B cell (primary cell): Measurements from ENCODE around the gene ABCD3. TPM values are rescaled to one million over a fixed set of nuclear protein-coding genes. Genes with fewer than 3 reads are reported as not detected.

Experiments used
- ATAC-seq: fragments of 200-7000 bp; cut with Tn5 transposase; one replicate; pipeline ENCODE4 v1.10.0; 2021; ENCODE audit warnings: low read depth, mild to moderate bottlenecking, moderate number of reproducible peaks, moderate library complexity
- CTCF ChIA-PET: fragments of 350-600 bp; sonication (Branson Sonifier 250); formaldehyde crosslinking; loops from one replicate; lab custom pipeline; 2021; ENCODE audit warnings: antibody characterized with exemption, inconsistent platforms; lab: Charles Lee
- POLR2A ChIA-PET: fragments of 350-600 bp; sonication (Branson Sonifier 250); formaldehyde crosslinking; loops from one replicate; lab custom pipeline; 2021; ENCODE audit warnings: antibody characterized with exemption; lab: Charles Lee
- DNase-seq: peaks from one replicate; pipeline ENCODE4 v3.0.0; 2013
- H2AFZ ChIP-seq: 2 replicates; pipeline ENCODE4 v1.6.1; 2012; ENCODE audit warnings: mild to moderate bottlenecking, low read depth, low read length; ENCODE audit not compliant: insufficient read depth, poor library complexity, severe bottlenecking
- H3K27ac ChIP-seq, 2 donors: 1 replicate in 1 of 2; 2 replicates in 1 of 2; pipeline ENCODE4 v1.5.1; 2012 to 2013; ENCODE audit warnings: low read length in 2 of 2, mild to moderate bottlenecking in 2 of 2, moderate library complexity in 1 of 2
- H3K27me3 ChIP-seq, 4 experiments: fragments of 200-600 bp in 1 of 4; sonication (generic) in 1 of 4; replicated peaks in 1 of 4; 1 replicate in 2 of 4; 2 replicates in 2 of 4; pipeline versions ENCODE4 v1.6.1 to v1.7.0; 2013 to 2016; ENCODE audit warnings: low read length in 3 of 4, mild to moderate bottlenecking in 2 of 4, mixed read lengths in 1 of 4, moderate library complexity in 1 of 4; ENCODE audit not compliant: insufficient read depth in 4 of 4, control insufficient read depth in 3 of 4; ENCODE audit errors: control extremely low read depth in 1 of 4
- H3K36me3 ChIP-seq, 2 experiments: replicated peaks in 1 of 2; 1 replicate in 1 of 2; 2 replicates in 1 of 2; pipeline versions ENCODE4 v1.6.1 to v1.7.1; 2013; ENCODE audit warnings: low read length in 1 of 2; ENCODE audit not compliant: insufficient read depth in 2 of 2, control insufficient read depth in 1 of 2; ENCODE audit errors: control extremely low read depth in 1 of 2, extremely low read depth in 1 of 2
- H3K4me1 ChIP-seq, 2 donors: fragments of 200-600 bp in 1 of 2; sonication (generic) in 1 of 2; 1 replicate in 1 of 2; 2 replicates in 1 of 2; pipeline versions ENCODE4 v1.5.1 to v1.6.1; 2013 to 2017; ENCODE audit warnings: low read length in 2 of 2; ENCODE audit not compliant: control insufficient read depth in 2 of 2, insufficient read depth in 2 of 2
- H3K4me2 ChIP-seq: replicated peaks from 2 replicates; pipeline ENCODE3; 2012; ENCODE audit warnings: mild to moderate bottlenecking, low read depth, low read length; ENCODE audit not compliant: poor library complexity, severe bottlenecking
- H3K4me3 ChIP-seq, 5 experiments: fragments of 200-600 bp in 1 of 5; sonication (generic) in 1 of 5; 1 replicate in 3 of 5; 2 replicates in 2 of 5; pipeline versions ENCODE4 v1.5.1 to v1.7.0; 2011 to 2016; ENCODE audit warnings: low read length in 4 of 5, mild to moderate bottlenecking in 4 of 5, low read depth in 2 of 5, control low read depth in 1 of 5, moderate library complexity in 1 of 5; ENCODE audit not compliant: insufficient read depth in 1 of 5; ENCODE audit errors: control extremely low read depth in 1 of 5, extremely low read depth in 1 of 5
- H3K79me2 ChIP-seq: fragments of 200-600 bp; sonication (generic); one replicate; pipeline ENCODE4 v1.6.0; 2016; ENCODE audit warnings: low read length; ENCODE audit not compliant: control insufficient read depth, insufficient read depth
- H3K9ac ChIP-seq: fragments of 200-600 bp; sonication (generic); 2 replicates; pipeline ENCODE4 v1.6.1; 2017; ENCODE audit warnings: mild to moderate bottlenecking, low read length, moderate library complexity
- H3K9me3 ChIP-seq, 3 donors: one replicate each; pipeline versions ENCODE4 v1.6.1 to v1.7.1; 2013; ENCODE audit warnings: low read length in 2 of 3; ENCODE audit not compliant: control insufficient read depth in 2 of 3, insufficient read depth in 1 of 3; ENCODE audit errors: control extremely low read depth in 1 of 3
- H4K20me1 ChIP-seq: 2 replicates; pipeline ENCODE4 v1.6.0; 2012; ENCODE audit warnings: mild to moderate bottlenecking, low read length; ENCODE audit not compliant: insufficient read depth, control insufficient read depth, poor library complexity, severe bottlenecking
- H3K27ac Mint-ChIP-seq: one replicate; pipeline ENCODE4 v1.8.0; 2021; ENCODE audit warnings: mixed read lengths
- H3K27me3 Mint-ChIP-seq: one replicate; pipeline ENCODE4 v1.8.0; 2021; ENCODE audit warnings: mixed read lengths
- H3K4me1 Mint-ChIP-seq: one replicate; pipeline ENCODE4 v1.8.0; 2021; ENCODE audit warnings: mixed read lengths
- H3K4me3 Mint-ChIP-seq: one replicate; pipeline ENCODE4 v1.8.0; 2021; ENCODE audit warnings: mixed read lengths
- H3K9me3 Mint-ChIP-seq: one replicate; pipeline ENCODE4 v1.8.0; 2022; ENCODE audit warnings: mixed read lengths; ENCODE audit not compliant: insufficient read depth
- CTCF ChIP-seq: fragments of 200-600 bp; IDR thresholded peaks from one replicate; pipeline ENCODE4 v1.8.0; 2022; ENCODE audit warnings: antibody characterized with exemption, mild to moderate bottlenecking
- EZH2 ChIP-seq: IDR thresholded peaks from 2 replicates; pipeline ENCODE4 v1.6.1; 2012; ENCODE audit warnings: borderline replicate concordance, low read depth, mild to moderate bottlenecking, moderate library complexity, low read length; ENCODE audit not compliant: insufficient read depth, poor library complexity, severe bottlenecking
- WGBS: methylation state at CpG from one replicate; pipeline ENCODE4 v1.1.5; 2013; ENCODE audit warnings: missing lambda C conversion rate; ENCODE audit not compliant: insufficient coverage; 5-methylcytosine and 5-hydroxymethylcytosine counted together
- intact Hi-C: fragments of 100-400 bp; cut with micrococcal nuclease; formaldehyde crosslinking; loops from one replicate; pipeline ENCODE4 v1.10.0; 2022
- polyA plus RNA-seq: library from polyadenylated mRNA; depleted of rRNA; stranded (reverse); fragments of >200 nt; gene quantifications from 2 replicates; pipeline ENCODE4 v1.2.3, GENCODE V29; 2012
- total RNA-seq, 2 donors: library from RNA; stranded (reverse); fragments of 120-200 nt in 1 of 2; gene quantifications; 1 replicate in 1 of 2; 2 replicates in 1 of 2; pipeline versions ENCODE4 v1.2.3 to v1.2.4, GENCODE V29; 2013 to 2022

Gene ABCD3
- total and polyA plus RNA-seq, 2 donors (not counting 1 experiment from before 2014, with no cell fraction given) = 4.0 to 19.4 TPM

GRCh38 chr1:94553323-94553730 lies 135.1 kb downstream of the ABCD3 start:
- H3K27me3 Mint-ChIP-seq = peaks cover 11% of the 10 kb centered on the region
- no peaks in the 10 kb centered on the region for H3K4me1 Mint-ChIP-seq
- POLR2A ChIA-PET = no interaction called here
- no peak overlapping the region for H3K27ac Mint-ChIP-seq
- no peaks in the 10 kb centered on the region for H3K36me3 ChIP-seq
- no peak overlapping the region for H3K4me2 ChIP-seq
- H3K27ac ChIP-seq = no peak overlapping the region
- H3K79me2 ChIP-seq = no peaks in the 10 kb centered on the region
- TF ChIP-seq EZH2 (no peak), CTCF (no peak)
- H3K4me1 ChIP-seq = no peaks in the 10 kb centered on the region
- H3K27me3 ChIP-seq = peaks cover 0 to 3% (median 0%) of the 10 kb centered on the region in 4 experiments
- ATAC-seq (no peak), DNase-seq (no peak)
- H3K9ac ChIP-seq = no peak overlapping the region
- intact Hi-C loops = no loop called here
- H3K4me3 ChIP-seq = no peak overlapping the region
- H3K9me3 ChIP-seq = no peaks in the 10 kb centered on the region
- no peaks in the 10 kb centered on the region for H3K9me3 Mint-ChIP-seq
- H4K20me1 ChIP-seq = no peaks in the 10 kb centered on the region
- H2AFZ ChIP-seq = no peak overlapping the region
- no peak overlapping the region for H3K4me3 Mint-ChIP-seq
- CTCF ChIA-PET = interaction anchor here (0.6 kb wide), 1 partner anchor 43 kb away, joined by 3 read pairs; no protein-coding TSS in a partner anchor
- 79% methylated on average over 2 of the region's 5 CpGs for WGBS

- H3K4me2 ChIP-seq = no peak overlapping the region
- no peaks in the 10 kb centered on the region for H3K9me3 Mint-ChIP-seq
- TF ChIP-seq CTCF (no peak), EZH2 (no peak)
Observed at GRCh38 chr1:94553931-94554330, 135.7 kb downstream of the ABCD3 start.

More at GRCh38 chr1:94553931-94554330, 135.7 kb downstream of the ABCD3 start:
- 100% methylated on average over 3 of the region's 4 CpGs for WGBS
- H2AFZ ChIP-seq = no peak overlapping the region
- no peak overlapping the region for H3K4me3 Mint-ChIP-seq
- no peaks in the 10 kb centered on the region for H4K20me1 ChIP-seq
- peaks cover 0 to 3% (median 0%) of the 10 kb centered on the region in 4 experiments for H3K27me3 ChIP-seq
- CTCF ChIA-PET = no interaction called here
- peaks cover 11% of the 10 kb centered on the region for H3K27me3 Mint-ChIP-seq
- no peaks in the 10 kb centered on the region for H3K4me1 Mint-ChIP-seq
- H3K4me3 ChIP-seq = no peak overlapping the region
- no peaks in the 10 kb centered on the region for H3K36me3 ChIP-seq
- no peaks in the 10 kb centered on the region for H3K79me2 ChIP-seq
- H3K9me3 ChIP-seq = no peaks in the 10 kb centered on the region
- ATAC-seq (no peak), DNase-seq (no peak)
- no peak overlapping the region for H3K9ac ChIP-seq
- intact Hi-C loops = no loop called here
- no peaks in the 10 kb centered on the region for H3K4me1 ChIP-seq
- POLR2A ChIA-PET = no interaction called here
- no peak overlapping the region for H3K27ac Mint-ChIP-seq
- H3K27ac ChIP-seq = no peak overlapping the region
